ENCODE results near the gene ADCK1. TPM values are rescaled to one million over a fixed set of nuclear protein-coding genes. Genes with fewer than 3 reads are reported as not detected.

ADCK1 gene
- total RNA-seq, 1 donor from 2014 or later, result 6.2 TPM

DNA sequence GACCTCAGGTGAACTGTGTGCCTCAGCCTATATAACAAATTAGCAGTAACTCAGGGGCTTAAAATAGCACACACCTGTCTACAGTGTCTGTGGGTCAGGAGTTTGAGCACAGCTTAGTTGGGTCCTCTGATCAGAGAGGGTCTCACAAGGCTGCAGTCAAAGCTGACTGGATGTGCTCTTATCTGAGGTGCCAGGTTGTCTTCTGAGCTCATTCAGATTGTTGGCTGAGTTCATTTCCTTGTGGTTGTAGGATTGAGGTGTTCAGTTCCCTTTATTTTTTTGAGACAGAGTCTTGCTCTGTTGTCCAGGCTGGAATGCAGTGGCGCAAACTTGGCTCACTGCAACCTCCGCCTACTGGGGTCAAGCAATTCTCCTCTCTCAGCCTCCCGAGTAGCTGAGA, 164.7 kb downstream of the ADCK1 start:
- H3K27me3 Mint-ChIP-seq (ENCODE audit: unreplicated experiment), result peaks cover 7% of the 10 kb centered on the region
- H3K4me3 Mint-ChIP-seq (ENCODE audit: unreplicated experiment), result no peak overlapping the region

DNA sequence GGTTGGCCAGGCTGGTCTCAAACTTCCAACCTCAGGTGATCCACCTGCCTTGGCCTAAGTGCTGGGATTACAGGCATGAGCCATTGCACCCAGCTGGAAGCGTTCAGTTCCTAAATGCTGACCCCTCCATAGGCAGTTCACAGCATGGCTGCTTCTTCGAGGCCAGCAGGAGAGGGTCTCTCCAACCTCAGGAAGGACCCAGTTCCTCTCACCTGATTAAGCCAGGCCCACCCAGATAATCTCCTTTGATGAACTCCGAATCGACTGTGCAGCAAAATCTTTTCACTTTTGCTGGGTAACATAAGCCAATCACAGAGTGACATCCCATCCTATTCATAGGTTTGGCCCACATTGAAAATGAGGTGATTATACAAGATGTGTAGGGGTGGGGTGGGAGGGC, 165.1 kb downstream of the ADCK1 start:
- Mint-ChIP-seq H3K36me3 (ENCODE audit: low read depth, unreplicated experiment) (no peaks in the 10 kb centered on the region), H3K27me3 (ENCODE audit: unreplicated experiment) (peaks cover 7% of the 10 kb centered on the region), H3K4me1 (ENCODE audit: unreplicated experiment) (peaks cover 3% of the 10 kb centered on the region), H3K27ac (ENCODE audit: unreplicated experiment) (no peak overlapping the region), H3K9me3 (ENCODE audit: unreplicated experiment) (no peaks in the 10 kb centered on the region), H3K4me3 (ENCODE audit: unreplicated experiment) (no peak overlapping the region)
- TF ChIP-seq, protein P1, sequence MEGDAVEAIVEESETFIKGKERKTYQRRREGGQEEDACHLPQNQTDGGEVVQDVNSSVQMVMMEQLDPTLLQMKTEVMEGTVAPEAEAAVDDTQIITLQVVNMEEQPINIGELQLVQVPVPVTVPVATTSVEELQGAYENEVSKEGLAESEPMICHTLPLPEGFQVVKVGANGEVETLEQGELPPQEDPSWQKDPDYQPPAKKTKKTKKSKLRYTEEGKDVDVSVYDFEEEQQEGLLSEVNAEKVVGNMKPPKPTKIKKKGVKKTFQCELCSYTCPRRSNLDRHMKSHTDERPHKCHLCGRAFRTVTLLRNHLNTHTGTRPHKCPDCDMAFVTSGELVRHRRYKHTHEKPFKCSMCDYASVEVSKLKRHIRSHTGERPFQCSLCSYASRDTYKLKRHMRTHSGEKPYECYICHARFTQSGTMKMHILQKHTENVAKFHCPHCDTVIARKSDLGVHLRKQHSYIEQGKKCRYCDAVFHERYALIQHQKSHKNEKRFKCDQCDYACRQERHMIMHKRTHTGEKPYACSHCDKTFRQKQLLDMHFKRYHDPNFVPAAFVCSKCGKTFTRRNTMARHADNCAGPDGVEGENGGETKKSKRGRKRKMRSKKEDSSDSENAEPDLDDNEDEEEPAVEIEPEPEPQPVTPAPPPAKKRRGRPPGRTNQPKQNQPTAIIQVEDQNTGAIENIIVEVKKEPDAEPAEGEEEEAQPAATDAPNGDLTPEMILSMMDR (IDR thresholded peaks at IDR 0.05; ENCODE audit: unreplicated experiment), result no peak
- DNase-seq (ENCODE audit: low spot score), result no peak

More for the DNA sequence above, 164.7 kb downstream of the ADCK1 start:
- Mint-ChIP-seq H3K27ac (ENCODE audit: unreplicated experiment) (no peak overlapping the region), H3K4me1 (ENCODE audit: unreplicated experiment) (peaks cover 3% of the 10 kb centered on the region), H3K9me3 (ENCODE audit: unreplicated experiment) (no peaks in the 10 kb centered on the region), H3K36me3 (ENCODE audit: low read depth, unreplicated experiment) (no peaks in the 10 kb centered on the region)
- DNase-seq (ENCODE audit: low spot score), result no peak
- TF ChIP-seq, protein P1 (IDR thresholded peaks at IDR 0.05; ENCODE audit: unreplicated experiment), result no peak

DNA sequence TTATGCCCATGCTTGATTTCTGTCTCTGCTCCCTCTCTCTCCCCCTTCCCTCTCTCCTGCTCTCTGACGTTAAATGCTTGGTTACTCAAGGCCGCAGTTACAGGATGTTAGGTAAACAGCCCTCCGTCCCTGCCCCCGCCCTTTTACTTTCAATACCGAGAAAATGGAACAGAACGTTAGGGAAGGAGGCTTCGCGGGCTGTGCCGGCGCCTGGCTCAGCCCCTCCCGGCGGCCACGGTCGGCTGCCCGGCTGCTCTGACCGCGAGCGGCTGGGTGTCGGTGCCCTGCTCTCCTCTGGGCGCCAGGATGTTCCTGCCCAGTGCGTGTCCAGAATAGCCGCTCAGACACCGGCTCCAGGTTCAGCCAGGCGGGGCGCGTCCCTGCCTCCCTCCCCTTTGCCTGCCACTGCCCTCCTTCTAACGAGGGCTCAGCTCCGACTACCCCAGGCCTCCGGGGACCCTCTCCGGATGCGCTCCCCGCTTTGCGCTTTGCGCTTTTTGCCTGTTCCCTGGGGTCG, 166.1 kb downstream of the ADCK1 start:
- TF ChIP-seq, protein P1 (IDR thresholded peaks at IDR 0.05; ENCODE audit: unreplicated experiment), result no peak
- Mint-ChIP-seq H3K4me3 (ENCODE audit: unreplicated experiment) (peak overlapping the region; percentile 82), H3K36me3 (ENCODE audit: low read depth, unreplicated experiment) (no peaks in the 10 kb centered on the region), H3K27me3 (ENCODE audit: unreplicated experiment) (peaks cover 7% of the 10 kb centered on the region), H3K4me1 (ENCODE audit: unreplicated experiment) (peaks cover 3% of the 10 kb centered on the region), H3K9me3 (ENCODE audit: unreplicated experiment) (no peaks in the 10 kb centered on the region), H3K27ac (ENCODE audit: unreplicated experiment) (no peak overlapping the region)
- peak; percentile 43 for DNase-seq (ENCODE audit: low spot score)

DNA sequence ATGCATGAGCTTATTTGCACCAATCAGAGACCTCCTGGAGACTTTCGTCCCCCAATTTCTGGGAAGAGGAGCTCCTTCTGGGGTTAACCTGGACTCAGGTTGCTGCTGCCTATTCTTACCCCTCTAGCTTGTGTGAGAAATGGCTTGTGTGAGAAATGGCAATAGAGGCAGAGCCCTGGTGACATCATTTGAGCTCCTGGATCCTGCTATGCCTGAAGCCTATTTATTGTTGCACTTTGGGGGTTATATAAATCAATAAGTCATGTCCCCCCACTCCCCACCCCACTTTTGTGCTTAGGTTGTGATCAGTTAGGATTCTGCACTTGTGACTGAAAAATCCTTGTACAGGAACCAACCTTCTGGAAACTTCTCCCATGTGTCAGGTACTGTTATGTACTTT, 167.2 kb downstream of the ADCK1 start:
- no peak for DNase-seq (ENCODE audit: low spot score)
- Mint-ChIP-seq H3K36me3 (ENCODE audit: low read depth, unreplicated experiment) (no peaks in the 10 kb centered on the region), H3K4me3 (ENCODE audit: unreplicated experiment) (no peak overlapping the region), H3K27ac (ENCODE audit: unreplicated experiment) (no peak overlapping the region), H3K9me3 (ENCODE audit: unreplicated experiment) (no peaks in the 10 kb centered on the region), H3K4me1 (ENCODE audit: unreplicated experiment) (peaks cover 3% of the 10 kb centered on the region), H3K27me3 (ENCODE audit: unreplicated experiment) (peaks cover 5% of the 10 kb centered on the region)
- TF ChIP-seq, protein P1 (IDR thresholded peaks at IDR 0.05; ENCODE audit: unreplicated experiment), result no peak

DNA sequence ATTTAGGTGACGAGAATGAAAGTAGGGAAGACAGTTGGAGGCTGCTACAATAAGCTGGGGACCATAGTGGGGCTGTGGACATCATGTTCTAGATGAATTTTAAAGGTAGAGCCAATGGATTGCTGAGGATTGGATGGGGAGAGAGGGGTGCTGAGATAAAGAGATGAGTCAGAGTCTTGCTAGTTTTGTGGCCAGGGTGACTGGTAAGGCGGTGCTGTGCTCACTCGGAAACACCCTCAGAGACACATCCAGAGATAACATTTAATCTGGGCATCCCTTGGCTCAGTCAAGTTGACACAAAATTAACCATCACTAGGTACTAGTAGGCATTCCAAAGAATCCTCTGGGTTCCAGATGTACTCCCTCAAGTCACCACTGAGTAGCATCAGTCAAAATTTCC, 170.7 kb downstream of the ADCK1 start:
- DNase-seq (ENCODE audit: low spot score), result no peak
- TF ChIP-seq, protein P1 (IDR thresholded peaks at IDR 0.05; ENCODE audit: unreplicated experiment), result no peak
- Mint-ChIP-seq H3K4me3 (ENCODE audit: unreplicated experiment) (no peak overlapping the region), H3K4me1 (ENCODE audit: unreplicated experiment) (peaks cover 2% of the 10 kb centered on the region), H3K27ac (ENCODE audit: unreplicated experiment) (no peak overlapping the region), H3K9me3 (ENCODE audit: unreplicated experiment) (no peaks in the 10 kb centered on the region), H3K27me3 (ENCODE audit: unreplicated experiment) (peaks cover 5% of the 10 kb centered on the region), H3K36me3 (ENCODE audit: low read depth, unreplicated experiment) (no peaks in the 10 kb centered on the region)

Data from endothelial cell (in vitro differentiated cells).